ENCODE measurements around the gene RXRG.

GRCh38 chr1:165381745-165382505 is 63.0 kb downstream of the RXRG start:
- TF ChIP-seq, protein P1, sequence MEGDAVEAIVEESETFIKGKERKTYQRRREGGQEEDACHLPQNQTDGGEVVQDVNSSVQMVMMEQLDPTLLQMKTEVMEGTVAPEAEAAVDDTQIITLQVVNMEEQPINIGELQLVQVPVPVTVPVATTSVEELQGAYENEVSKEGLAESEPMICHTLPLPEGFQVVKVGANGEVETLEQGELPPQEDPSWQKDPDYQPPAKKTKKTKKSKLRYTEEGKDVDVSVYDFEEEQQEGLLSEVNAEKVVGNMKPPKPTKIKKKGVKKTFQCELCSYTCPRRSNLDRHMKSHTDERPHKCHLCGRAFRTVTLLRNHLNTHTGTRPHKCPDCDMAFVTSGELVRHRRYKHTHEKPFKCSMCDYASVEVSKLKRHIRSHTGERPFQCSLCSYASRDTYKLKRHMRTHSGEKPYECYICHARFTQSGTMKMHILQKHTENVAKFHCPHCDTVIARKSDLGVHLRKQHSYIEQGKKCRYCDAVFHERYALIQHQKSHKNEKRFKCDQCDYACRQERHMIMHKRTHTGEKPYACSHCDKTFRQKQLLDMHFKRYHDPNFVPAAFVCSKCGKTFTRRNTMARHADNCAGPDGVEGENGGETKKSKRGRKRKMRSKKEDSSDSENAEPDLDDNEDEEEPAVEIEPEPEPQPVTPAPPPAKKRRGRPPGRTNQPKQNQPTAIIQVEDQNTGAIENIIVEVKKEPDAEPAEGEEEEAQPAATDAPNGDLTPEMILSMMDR (IDR thresholded peaks at IDR 0.05; ENCODE audit: borderline replicate concordance, extremely low read depth, low read length, poor library complexity, severe bottlenecking): no peak
- no peak for TF ChIP-seq EZH2 (IDR thresholded peaks at IDR 0.05; ENCODE audit: borderline replicate concordance, low read depth, low read length, severe bottlenecking)
